HG03571 (cell line): ENCODE data around the gene CPNE1.

ENCODE experiments used
- ATAC-seq: cut with Tn5 transposase; IDR thresholded peaks from one replicate; pipeline ENCODE4 v1.9.1; 2021; ENCODE audit not compliant: unreplicated experiment

CPNE1 gene

GRCh38 chr20:35621560-35621946, 43.1 kb downstream of the CPNE1 start:
- no peak for ATAC-seq

GRCh38 chr20:35620818-35621559, 43.7 kb downstream of the CPNE1 start:
- ATAC-seq = no peak

GRCh38 chr20:35619196-35620095, 45.3 kb downstream of the CPNE1 start:
- no peak for ATAC-seq

GRCh38 chr20:35618263-35619131, 46.2 kb downstream of the CPNE1 start:
- ATAC-seq = no peak

- ATAC-seq = no peak
Observed at GRCh38 chr20:35617397-35618262, 47.1 kb downstream of the CPNE1 start.

- ATAC-seq = no peak
Observed at GRCh38 chr20:35616465-35617396, 48.0 kb downstream of the CPNE1 start.

GRCh38 chr20:35615667-35616464, 48.8 kb downstream of the CPNE1 start, which contains the start of gene SPAG4:
TSS of gene SPAG4 (plus strand) at chr20:35615829. CDS start at chr20:35616004, 175 bp downstream.
- peak; percentile 72 for ATAC-seq

- no peak for ATAC-seq
Observed at GRCh38 chr20:35611482-35611881, 53.2 kb downstream of the CPNE1 start.

- ATAC-seq = no peak
Observed at GRCh38 chr20:35610833-35611427, 53.8 kb downstream of the CPNE1 start.

- ATAC-seq = no peak
Observed at GRCh38 chr20:35607003-35607735, 57.5 kb downstream of the CPNE1 start.

- ATAC-seq = no peak
Observed at GRCh38 chr20:35606127-35606526, 58.6 kb downstream of the CPNE1 start.

GRCh38 chr20:35604449-35604747, 60.3 kb downstream of the CPNE1 start:
- no peak for ATAC-seq

- ATAC-seq = no peak
Observed at GRCh38 chr20:35603695-35604448, 60.8 kb downstream of the CPNE1 start.

- no peak for ATAC-seq
Observed at GRCh38 chr20:35602851-35603495, 61.7 kb downstream of the CPNE1 start.

GRCh38 chr20:35601990-35602389, 62.7 kb downstream of the CPNE1 start:
- no peak for ATAC-seq
